Activated T-cell treated with anti-CD3 and anti-CD28 coated beads, Interleukin-2, amount 50 U/mL, for 4 hours (primary cell): ENCODE measurements around the gene ABI3BP. TPM values are rescaled to one million over a fixed set of nuclear protein-coding genes. Genes with fewer than 3 reads are reported as not detected.

ENCODE experiments used
- ATAC-seq, 2 donors: fragments of 200-7000 bp; cut with Tn5 transposase; one replicate each; pipeline ENCODE4 v1.10.0; 2021
- DNase-seq: peaks from one replicate; pipeline ENCODE4 v3.0.0-alpha.2; 2020
- H3K27me3 Mint-ChIP-seq: one replicate; pipeline ENCODE4 v1.8.0; 2021; ENCODE audit warnings: low read depth, mixed read lengths
- H3K36me3 Mint-ChIP-seq: one replicate; pipeline ENCODE4 v1.8.0; 2022; ENCODE audit warnings: mixed read lengths; ENCODE audit not compliant: insufficient read depth
- H3K4me1 Mint-ChIP-seq: one replicate; pipeline ENCODE4 v1.8.0; 2021; ENCODE audit warnings: low read depth, mixed read lengths
- H3K4me3 Mint-ChIP-seq: one replicate; pipeline ENCODE4 v1.8.0; 2021; ENCODE audit warnings: mild to moderate bottlenecking, moderate library complexity, mixed read lengths
- H3K9me3 Mint-ChIP-seq: one replicate; pipeline ENCODE4 v1.8.0; 2021; ENCODE audit warnings: mixed read lengths
- total RNA-seq, 3 donors: library from RNA; stranded (reverse); gene quantifications; one replicate each; pipeline ENCODE4 v1.2.1, GENCODE V29; 2021

Gene ABI3BP
- total RNA-seq, 3 donors from 2014 or later = 0.21 to 0.46 TPM; not detected in 1

DNA sequence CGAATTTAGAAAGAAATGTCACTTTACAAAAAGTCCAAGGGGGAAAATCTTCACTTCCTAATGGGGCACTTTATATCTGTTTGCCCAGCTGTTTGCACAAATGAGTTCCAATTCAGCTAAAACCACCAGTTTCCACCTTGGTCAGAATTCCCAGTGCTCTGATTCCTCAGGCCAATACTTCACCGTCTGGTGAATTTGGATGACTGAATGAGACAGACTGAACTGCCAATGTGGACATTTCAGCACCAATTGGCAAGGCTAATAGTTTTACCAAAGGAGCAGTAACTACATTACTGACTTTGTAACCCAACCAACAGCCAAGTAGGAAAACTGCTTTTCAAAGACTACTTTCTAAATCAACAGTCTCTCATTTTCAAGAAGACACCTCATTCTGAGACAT, 51.8 kb downstream of the ABI3BP start:
- no peaks in the 10 kb centered on the region for H3K36me3 Mint-ChIP-seq
- no peak overlapping the region for H3K4me3 Mint-ChIP-seq
- H3K9me3 Mint-ChIP-seq = no peaks in the 10 kb centered on the region
- no peaks in the 10 kb centered on the region for H3K27me3 Mint-ChIP-seq
- no peak for DNase-seq
- no peaks in the 10 kb centered on the region for H3K4me1 Mint-ChIP-seq
- no peak for ATAC-seq

DNA sequence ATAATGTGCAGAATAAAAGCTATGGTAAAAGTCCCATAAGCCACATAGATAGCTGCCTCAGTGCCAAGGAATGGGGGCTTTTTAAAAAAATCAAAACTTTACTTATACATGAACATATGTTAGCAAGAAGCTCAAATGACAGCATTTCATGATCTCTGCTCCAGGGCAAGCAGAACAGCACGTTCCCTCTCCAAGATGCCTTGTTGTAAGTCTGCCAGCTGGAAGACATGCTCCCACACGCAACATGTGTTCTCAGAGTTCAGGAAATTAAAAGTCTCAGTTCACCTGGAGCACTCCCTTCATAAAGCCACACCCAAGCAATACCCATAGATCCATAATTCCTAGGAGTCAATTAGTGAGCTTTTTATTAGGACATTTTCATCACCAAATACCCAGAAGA, 52.2 kb downstream of the ABI3BP start:
- no peak for ATAC-seq
- Mint-ChIP-seq H3K4me1 (no peaks in the 10 kb centered on the region), H3K27me3 (no peaks in the 10 kb centered on the region)

DNA sequence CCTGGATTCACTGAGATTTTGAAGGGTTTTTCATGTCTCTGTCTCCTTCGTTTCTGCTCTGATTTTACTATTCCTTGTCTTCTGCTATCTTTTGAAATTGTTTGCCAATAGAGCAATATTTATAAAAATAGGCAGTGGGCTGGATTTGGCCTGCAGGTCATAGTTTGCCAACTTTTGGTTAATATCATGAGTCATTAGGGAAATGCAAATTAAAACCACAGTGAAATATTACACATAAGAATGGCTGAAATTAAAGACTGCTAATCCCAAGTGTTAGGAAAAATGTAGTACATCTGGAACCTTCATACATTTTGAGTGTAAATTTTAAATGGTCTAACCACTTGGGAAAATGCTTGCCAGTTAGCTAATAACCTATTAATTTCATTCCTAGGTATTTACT, 56.3 kb downstream of the ABI3BP start:
- Mint-ChIP-seq H3K4me3 (no peak overlapping the region), H3K4me1 (no peaks in the 10 kb centered on the region), H3K36me3 (no peaks in the 10 kb centered on the region), H3K27me3 (no peaks in the 10 kb centered on the region), H3K9me3 (no peaks in the 10 kb centered on the region)
- DNase-seq (no peak), ATAC-seq (no peak)

More for the DNA sequence above, 52.2 kb downstream of the ABI3BP start:
- Mint-ChIP-seq H3K9me3 (no peaks in the 10 kb centered on the region), H3K4me3 (no peak overlapping the region), H3K36me3 (no peaks in the 10 kb centered on the region)
- no peak for DNase-seq

DNA sequence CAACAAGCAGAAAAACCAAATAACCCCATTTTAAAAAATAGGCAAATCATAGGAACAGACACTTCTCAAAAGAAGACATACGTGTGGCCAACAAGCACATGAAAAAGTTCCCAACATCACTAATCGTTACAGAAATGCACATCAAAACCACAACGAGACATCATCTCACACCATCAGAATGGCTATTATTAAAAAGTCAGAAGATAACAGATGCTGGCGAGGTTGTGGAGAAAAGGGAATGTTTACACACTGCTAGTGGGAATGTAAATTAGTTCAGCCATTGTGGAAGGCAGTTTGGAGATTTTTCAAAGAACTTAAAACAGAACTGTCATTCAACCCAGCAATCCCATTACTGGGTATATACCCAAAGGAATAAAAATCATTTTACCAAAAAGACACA, 60.7 kb downstream of the ABI3BP start:
- DNase-seq (no peak), ATAC-seq (no peak)
- Mint-ChIP-seq H3K4me1 (no peaks in the 10 kb centered on the region), H3K4me3 (no peak overlapping the region), H3K27me3 (peaks cover 1% of the 10 kb centered on the region), H3K36me3 (no peaks in the 10 kb centered on the region), H3K9me3 (no peaks in the 10 kb centered on the region)

DNA sequence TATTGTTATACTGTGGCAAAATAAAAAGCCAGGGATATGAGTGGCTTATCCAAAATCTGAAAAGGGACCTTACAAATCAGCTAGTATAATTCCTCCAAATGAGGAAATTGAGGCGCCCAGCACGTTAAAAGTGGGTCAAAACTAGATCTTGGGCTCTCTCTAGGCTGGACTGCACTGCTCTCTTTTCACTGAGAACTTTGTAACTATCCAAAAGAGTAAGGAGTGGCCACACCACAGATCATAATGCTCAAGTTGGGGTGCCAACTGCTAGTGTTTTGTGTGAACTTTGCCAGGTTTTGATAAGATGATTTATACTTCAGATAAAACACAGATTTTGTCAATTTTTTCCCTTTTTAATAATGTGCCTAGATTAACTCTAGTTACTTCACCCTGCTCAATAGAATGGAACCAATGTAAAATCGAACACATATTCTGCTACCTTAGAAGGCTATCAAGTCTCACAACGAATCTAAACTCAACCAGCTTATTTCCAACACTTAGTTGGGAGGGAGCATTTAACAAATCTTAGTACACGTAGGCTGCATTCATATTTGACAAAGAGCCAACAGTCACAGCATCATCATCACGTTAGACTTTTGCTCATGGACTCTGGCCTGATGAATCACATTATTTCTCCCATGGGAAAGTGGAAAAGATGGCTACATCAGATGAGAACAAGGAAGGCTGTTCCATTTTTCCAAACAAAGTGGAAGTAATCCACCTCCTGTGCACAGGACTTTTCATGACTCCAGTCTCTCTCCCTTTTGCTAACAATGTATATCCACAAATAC, 64.4 kb downstream of the ABI3BP start:
- no peaks in the 10 kb centered on the region for H3K4me1 Mint-ChIP-seq
- DNase-seq (no peak), ATAC-seq (no peak)
- H3K9me3 Mint-ChIP-seq = no peaks in the 10 kb centered on the region
- peaks cover 1% of the 10 kb centered on the region for H3K27me3 Mint-ChIP-seq
- H3K4me3 Mint-ChIP-seq = no peak overlapping the region
- H3K36me3 Mint-ChIP-seq = no peaks in the 10 kb centered on the region

DNA sequence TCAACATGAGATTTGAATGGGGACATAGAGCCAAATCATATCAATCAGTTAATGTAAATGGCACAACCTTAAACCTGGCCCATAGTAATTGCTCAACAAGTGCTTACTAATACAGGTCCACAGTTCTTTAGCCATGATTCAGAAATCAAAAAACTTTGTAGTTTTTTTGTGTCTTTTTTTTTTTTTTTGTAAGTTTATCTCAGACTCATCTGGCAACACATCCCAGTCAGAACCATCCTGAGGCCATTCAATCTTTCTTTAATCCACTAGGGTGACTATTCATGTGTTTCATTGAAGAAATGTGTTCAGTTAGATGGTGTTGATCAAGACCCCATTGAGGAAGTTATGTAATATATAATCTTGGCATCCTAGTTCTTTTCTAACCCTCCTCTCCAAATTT, 65.4 kb downstream of the ABI3BP start:
- DNase-seq (no peak), ATAC-seq (no peak)
- H3K27me3 Mint-ChIP-seq = peaks cover 1% of the 10 kb centered on the region
- H3K36me3 Mint-ChIP-seq = no peaks in the 10 kb centered on the region
- H3K4me3 Mint-ChIP-seq = no peak overlapping the region
- H3K4me1 Mint-ChIP-seq = no peaks in the 10 kb centered on the region
- H3K9me3 Mint-ChIP-seq = no peaks in the 10 kb centered on the region

DNA sequence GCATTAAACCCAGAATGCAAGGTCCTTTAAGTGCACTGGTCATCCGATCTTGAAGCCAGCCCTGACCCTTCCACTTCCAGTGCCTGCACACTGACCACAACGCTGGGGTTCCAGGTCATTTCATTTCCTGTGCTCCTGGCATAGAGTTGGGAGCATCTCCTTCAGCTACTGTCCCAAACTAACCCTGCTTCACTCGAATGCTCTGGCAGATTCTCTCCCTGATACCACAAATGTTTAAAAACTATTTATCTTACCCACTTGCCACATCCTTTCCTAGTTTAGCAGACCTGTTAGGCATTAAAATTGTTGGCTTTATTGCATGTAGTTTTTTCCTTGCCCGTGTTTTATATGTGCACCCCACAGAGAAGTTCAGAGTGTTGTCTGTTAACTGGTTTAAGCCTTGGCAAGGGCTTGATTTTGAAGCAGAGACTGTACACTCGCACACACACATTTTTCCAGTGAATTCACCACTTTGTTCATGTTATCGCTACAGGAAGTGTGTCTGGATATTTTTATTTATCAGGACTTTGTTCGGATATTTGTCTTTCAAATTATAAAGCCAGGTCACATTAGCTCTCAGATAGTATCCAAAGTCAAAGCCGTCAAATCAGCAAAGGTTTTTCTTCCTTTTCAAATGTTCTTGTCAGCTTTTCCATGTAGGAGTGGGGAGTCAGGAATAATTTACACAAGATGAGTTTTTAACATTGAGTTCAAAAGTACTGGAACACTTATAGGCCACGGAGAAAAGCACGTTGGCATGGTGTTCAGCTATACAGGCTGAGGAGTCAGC, 77.3 kb downstream of the ABI3BP start:
- ATAC-seq = no peak
- H3K4me3 Mint-ChIP-seq = no peak overlapping the region
- H3K36me3 Mint-ChIP-seq = no peaks in the 10 kb centered on the region
- no peaks in the 10 kb centered on the region for H3K9me3 Mint-ChIP-seq
- H3K27me3 Mint-ChIP-seq = peaks cover 6% of the 10 kb centered on the region
- no peaks in the 10 kb centered on the region for H3K4me1 Mint-ChIP-seq
- DNase-seq = no peak

DNA sequence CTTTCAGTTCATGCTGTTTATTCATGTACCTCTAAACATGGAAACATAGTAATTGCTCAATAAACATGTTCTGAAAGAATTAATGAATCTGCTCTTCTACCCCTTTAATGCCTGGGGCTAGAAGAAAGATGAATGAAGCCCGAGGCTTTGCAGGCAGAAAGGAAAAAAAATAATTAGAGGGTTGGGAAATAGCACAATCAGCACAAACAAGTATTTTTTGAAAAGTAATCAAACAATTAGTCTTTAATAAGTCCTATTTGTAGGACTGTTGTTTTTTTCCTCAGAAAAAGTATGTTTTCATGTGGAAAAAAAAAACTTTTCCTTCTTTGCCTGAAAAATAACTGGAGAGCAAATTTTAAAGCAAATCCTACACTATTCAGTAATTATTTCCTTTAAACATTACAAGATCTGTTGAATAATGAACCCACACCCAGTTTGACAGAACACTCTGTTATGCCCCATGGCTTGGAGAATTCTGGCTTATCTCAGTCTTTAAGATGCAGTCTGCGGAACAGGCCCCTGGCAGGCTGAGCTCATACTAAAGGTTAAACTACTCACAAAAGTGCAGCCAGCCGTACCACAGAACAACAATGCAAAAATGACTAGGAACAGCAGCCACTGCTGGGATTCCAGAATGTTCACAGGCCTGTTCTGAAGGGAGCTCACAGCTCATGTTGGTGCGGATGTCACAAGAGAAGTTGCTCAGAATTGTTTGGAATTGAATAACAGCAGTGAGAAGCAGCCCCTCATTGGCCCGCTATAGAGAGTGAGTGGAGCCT, 79.2 kb downstream of the ABI3BP start:
- Mint-ChIP-seq H3K4me1 (no peaks in the 10 kb centered on the region), H3K36me3 (no peaks in the 10 kb centered on the region), H3K27me3 (peaks cover 6% of the 10 kb centered on the region), H3K4me3 (no peak overlapping the region), H3K9me3 (no peaks in the 10 kb centered on the region)
- ATAC-seq = no peak
- DNase-seq = no peak

DNA sequence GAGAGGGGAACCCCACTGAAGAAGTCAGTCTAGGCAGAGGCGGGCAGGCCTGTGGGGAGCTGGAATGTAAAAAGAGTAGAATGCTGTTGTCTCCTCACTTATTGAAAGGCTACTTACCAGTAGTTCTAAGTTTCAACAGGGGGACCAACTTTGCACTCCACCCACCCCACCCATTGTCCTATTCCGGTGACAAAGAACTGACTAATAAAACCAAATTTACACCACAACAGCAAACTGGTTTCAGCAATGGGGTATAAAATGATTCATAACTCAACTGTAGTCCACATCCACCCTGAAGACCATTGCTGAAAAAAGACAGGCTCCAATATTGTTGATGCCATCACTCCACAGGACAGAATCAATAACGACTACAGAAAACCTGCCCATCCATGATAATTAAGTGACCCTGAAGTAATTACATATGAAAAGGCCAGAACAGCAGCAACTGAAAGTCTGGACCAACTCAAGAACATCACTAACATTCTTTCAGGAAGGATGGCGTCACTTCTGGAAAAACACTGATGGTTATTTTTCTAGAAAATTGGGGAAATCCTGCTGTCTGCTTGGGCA, 80.2 kb downstream of the ABI3BP start:
- Mint-ChIP-seq H3K27me3 (peaks cover 8% of the 10 kb centered on the region), H3K4me3 (no peak overlapping the region), H3K4me1 (no peaks in the 10 kb centered on the region), H3K9me3 (no peaks in the 10 kb centered on the region), H3K36me3 (no peaks in the 10 kb centered on the region)
- DNase-seq = no peak
- no peak for ATAC-seq

DNA sequence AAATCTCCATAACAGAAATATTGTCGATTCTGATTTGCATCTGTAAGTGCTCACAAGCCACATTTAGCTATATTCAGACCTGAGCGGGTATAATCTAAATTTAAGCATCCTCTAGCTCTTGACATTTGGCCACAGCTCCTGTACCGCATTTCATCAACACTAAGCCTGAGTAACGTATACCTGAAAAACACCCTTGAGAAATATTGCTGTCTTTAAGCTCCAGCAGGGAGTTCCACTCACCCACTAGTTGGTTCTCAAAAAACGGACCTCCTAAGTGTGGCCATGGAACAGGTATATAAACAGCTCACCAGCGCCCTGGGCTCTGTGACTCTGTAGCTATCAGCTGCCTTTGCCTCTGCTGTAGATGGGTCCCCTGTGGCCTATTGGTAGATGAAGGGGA, 80.7 kb downstream of the ABI3BP start:
- H3K27me3 Mint-ChIP-seq = peaks cover 8% of the 10 kb centered on the region

DNA sequence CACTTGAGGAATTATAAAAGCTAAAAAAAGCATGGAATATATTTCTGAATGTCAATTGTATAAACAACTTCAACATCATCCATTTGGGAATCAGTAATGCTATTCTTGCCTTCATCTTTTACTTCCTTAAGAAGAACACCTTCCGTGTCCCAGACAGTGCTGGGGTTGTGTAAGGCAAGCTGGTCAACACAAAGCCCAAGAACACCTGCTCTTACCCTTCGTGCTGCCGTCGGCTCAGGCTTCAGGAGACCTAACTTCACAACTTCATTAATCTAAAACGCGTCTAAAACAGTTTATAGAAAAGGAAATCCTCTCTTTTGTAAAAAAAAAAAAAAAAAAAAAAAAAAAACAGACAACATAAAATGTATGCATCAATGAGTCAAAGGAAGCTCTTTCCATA, 81.3 kb downstream of the ABI3BP start:
- H3K4me3 Mint-ChIP-seq = no peak overlapping the region
- no peaks in the 10 kb centered on the region for H3K36me3 Mint-ChIP-seq
- H3K9me3 Mint-ChIP-seq = no peaks in the 10 kb centered on the region
- ATAC-seq (no peak), DNase-seq (no peak)
- H3K4me1 Mint-ChIP-seq = no peaks in the 10 kb centered on the region
- H3K27me3 Mint-ChIP-seq = peaks cover 8% of the 10 kb centered on the region

More for the DNA sequence above, 80.7 kb downstream of the ABI3BP start:
- Mint-ChIP-seq H3K4me3 (no peak overlapping the region), H3K36me3 (no peaks in the 10 kb centered on the region), H3K9me3 (no peaks in the 10 kb centered on the region), H3K4me1 (no peaks in the 10 kb centered on the region)
- ATAC-seq = no peak
- no peak for DNase-seq

DNA sequence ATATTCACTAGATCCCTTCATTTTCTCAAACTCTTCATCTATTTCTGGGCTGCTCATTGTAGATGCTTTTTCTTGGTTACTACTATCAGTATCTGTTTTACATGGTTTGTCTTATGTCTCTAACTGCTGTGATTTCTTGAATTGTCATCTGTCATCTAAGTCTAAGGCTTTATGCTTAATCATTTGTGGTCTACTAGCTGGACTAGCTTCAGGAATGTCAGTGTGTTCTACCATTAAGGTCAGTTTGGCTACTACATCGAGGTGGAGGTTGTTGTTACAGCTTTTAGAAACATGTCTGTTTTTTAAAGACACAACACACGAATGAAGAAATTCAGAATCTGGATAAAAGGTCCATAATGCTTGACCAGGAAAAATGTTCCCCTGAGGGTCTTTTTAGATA, 82.2 kb downstream of the ABI3BP start:
- Mint-ChIP-seq H3K4me1 (no peaks in the 10 kb centered on the region), H3K27me3 (peaks cover 10% of the 10 kb centered on the region), H3K36me3 (no peaks in the 10 kb centered on the region), H3K9me3 (no peaks in the 10 kb centered on the region), H3K4me3 (no peak overlapping the region)
- ATAC-seq (no peak), DNase-seq (no peak)

DNA sequence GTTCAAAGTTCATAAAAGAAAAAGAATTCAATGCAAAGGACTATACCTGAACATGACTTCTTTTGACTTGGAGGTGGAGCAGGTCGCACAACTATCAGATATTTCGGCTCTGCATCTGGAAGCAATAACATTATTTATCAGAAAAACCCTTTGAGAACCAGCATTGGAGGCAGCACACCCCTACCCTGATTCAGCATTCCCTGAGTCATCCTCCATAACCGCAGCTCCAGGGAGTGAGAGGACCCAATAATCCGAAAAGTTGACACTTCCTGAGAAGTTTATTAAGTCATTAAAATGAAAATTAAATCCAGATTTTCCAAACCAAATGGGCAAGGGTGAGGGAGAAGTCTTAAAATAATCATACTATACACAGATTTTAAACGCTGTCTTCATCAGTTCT, 90.6 kb downstream of the ABI3BP start:
- Mint-ChIP-seq H3K27me3 (peaks cover 9% of the 10 kb centered on the region), H3K9me3 (peaks cover 4% of the 10 kb centered on the region), H3K36me3 (no peaks in the 10 kb centered on the region), H3K4me1 (peaks cover 7% of the 10 kb centered on the region), H3K4me3 (no peak overlapping the region)
- ATAC-seq (no peak), DNase-seq (no peak)

DNA sequence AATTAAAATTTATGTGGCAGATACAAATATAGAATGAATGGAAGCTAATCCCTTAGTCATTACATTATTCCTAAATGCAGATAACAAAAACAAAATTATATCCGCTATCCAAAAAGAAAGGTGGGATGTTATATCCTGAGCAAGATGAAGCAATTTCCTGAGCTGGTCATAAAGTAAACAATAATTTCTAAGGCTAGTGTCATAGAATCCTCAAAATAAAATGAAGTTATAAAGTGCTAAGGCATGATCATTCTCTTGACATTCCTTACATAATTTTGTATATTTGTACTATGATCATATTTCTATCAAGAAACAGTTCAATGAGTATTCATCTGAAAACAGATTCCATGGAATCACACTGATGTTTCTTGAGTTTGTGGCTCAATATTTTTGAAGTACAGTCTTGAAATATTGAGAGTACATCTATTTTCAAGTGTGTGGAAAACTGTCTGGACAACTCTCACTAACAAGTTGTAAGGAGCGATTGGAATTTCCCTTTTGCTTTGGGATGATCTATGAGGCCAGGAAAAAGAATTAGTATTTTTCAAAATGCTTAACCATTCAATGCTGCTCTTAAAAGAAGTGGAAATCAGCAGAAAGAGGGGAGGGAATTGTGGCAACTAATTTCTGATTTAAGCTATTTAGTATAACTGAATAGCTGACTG, 92.4 kb downstream of the ABI3BP start:
- Mint-ChIP-seq H3K9me3 (peaks cover 4% of the 10 kb centered on the region), H3K36me3 (no peaks in the 10 kb centered on the region), H3K4me3 (no peak overlapping the region), H3K27me3 (peaks cover 7% of the 10 kb centered on the region), H3K4me1 (peaks cover 7% of the 10 kb centered on the region)
- DNase-seq (no peak), ATAC-seq (no peak)
